CD4-positive, alpha-beta T cell treated with Interleukin-4 for 1 hour (primary cell): ENCODE measurements around the gene SEC24B.

ENCODE experiments used
- DNase-seq, 2 donors: peaks; one replicate each; pipeline ENCODE4 v3.0.0-alpha.2; 2020 to 2022

Gene SEC24B

DNA sequence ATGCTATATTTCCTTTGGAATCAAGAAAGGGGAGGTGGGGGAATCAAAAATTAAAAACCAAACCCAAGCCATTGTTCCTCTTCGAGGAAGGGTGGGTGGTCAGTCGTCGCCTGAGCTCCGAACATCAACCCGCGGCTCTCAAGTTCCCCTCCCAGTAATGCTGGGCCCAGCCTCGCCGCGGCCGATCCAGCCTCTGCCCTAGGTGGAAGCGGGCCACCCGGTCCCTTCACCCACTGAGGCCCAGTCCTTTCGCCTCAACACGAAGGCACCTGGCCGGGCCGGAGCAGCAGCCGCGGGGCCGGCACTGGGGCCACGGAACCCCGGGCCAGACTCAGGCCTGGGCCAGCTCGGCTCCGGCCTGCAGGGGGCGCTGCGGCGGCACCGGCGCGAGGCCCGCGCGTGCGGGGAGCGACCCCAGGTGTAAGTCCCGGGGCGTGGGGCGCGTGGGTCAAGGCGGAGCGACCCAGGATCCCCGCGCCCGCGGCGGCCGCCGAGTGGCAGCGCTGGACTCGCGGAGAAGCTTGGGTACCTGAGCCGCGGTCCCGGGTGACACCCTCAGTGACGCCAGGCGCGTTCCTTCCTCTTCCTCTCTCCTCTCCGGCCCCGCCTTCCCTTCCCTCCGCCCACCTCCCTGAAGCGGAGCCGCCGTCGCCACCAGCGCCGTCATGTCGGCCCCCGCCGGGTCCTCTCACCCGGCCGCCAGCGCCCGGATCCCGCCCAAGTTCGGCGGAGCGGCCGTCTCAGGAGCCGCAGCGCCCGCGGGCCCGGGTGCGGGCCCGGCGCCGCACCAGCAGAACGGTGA is at the start of gene SEC24B:
SEC24B (plus strand) TSS at position 611 of the 802 bp plus-strand sequence; CDS start at position 666, 55 bp downstream.
- DNase-seq, result peak; percentile 92 to 93

DNA sequence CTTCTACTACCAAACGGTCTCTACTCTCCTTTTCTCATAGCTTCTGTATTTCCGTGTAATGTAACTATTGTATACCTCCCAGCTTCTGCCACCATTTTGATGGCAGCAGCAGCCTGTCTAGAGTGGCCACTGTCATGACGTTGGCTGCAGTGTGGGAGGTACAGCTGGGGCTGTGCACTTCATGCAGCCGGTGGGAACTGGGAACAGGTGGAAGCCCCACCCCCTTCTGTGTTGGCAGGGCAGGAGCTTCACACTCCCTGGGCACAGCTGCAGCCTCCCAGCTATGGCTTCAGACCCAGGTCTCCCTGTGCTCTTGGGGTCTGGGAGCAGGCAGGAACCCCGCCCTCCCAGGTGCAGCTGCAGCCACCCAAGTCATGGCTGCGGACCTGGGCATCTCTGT is 49.8 kb upstream of the SEC24B start:
- DNase-seq, result no peak

DNA sequence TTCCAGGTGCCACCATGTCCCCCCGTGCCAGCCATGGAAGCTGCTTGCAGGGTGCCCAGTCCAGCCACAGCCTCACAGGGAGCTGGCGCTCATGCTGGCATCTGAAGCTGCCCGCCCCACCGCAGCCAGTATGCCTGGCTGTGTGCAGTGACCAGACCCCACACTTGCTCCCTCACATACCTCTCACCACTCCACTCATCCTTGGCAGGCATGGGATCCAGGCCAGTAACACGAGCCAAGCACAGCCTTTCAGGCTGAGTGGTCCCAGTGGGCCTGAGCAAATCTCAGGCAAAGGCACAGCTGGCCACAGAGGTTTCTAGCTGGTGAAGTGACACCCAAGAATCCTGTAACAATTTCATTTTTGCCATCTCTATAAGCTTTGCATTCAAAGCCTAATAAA is 48.4 kb upstream of the SEC24B start:
- no peak for DNase-seq

DNA sequence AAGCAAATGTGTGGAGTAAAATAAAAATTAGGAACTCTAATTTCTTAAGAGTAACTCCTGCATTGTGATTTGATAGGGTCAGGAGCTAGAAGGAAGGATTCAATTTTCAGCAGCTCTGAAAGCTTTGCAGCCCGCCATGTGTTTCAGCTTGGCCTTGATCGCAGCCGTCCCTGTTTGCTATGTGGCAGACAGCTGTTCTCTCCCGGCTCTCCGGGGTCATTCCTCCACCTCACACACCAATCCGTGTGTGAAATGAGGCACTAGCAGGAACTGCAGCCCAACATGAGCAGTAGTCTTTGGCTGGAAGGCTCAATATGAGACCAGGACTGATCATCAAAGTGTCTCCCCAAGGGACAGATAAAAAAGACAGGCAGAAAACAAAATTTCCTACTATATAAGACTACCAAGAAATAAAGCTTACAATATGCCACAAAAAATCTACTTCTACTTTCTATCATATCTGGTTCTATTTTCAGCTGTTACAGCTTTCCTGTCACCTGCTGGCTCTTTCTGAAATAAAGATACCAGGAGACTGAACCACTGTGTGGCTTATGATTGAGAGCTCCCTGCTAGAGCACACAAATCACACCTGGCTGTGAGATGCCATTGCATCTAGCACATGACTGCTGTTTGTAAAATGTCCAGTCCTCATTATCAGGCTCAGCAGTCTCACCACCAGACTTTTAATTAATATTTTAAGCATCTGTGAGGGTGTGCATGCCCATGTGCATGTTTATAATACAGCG is 44.1 kb upstream of the SEC24B start:
- DNase-seq, result no peak

DNA sequence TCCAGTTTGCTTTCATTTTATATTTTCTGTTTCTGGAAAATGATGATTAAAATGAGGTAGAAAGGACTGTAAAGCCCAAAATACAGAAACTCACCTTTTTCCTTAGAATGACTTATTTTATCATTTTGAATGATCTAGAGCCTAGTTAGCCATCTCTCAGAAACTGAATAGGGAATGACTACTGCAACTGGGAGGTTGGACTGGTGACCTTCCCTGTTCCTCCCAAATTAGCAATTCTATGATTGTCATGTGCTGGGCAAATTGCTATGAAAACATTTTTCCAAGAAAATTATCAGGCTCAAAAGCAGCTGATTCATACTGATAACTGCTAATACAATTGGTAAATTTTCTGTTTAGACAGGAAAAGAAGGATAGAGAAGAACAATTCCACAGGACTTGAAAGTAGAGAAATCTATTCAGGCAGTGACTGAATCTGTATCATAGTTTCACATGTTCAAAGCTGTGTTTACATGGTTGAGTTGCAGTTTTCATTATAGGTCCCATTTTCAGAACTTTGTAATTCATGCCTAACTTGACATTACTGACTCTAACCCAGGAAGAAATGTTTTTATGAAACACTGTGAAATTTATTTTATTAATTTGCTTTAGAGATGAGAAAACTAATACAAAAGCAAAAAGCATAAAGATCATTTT is 43.4 kb upstream of the SEC24B start:
- DNase-seq, result no peak

DNA sequence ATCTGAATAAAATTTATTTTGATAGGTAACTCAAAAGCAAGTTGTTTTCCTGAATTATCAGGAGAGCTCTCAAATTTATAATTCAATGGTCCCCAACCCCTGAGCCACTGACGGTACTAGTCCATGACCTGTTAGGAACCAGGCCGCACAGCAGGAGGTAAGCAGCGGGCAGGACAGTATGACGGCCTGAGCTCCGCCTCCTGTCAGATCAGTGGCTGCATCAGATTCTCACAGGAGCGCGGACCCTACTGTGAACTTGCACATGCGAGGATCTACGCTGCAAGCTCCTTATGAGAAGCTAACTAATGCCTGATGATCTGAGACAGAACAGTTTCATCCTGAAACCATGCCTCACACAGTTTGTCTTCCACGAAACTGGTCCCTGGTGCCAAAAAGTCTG is 37.9 kb upstream of the SEC24B start:
- no peak for DNase-seq

DNA sequence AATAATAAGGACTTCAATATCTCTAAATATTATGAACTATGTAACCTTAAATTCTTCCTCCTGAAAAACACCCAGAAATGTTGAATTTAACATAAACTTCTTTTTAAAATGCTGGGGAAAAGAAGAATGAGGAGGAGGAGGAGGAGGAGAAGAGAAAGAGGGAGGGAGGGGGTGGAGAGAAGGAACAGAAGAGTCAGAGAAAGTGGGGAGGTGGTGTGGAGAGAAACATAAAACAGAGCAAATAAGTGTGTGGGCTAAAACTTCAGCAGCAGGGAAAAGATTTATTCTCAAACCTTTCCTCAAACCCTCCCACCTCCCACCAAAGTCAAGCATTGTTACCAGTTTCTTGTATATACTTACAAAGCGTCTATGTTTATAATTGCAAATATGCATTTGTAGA is 34.7 kb upstream of the SEC24B start:
- DNase-seq, result no peak

DNA sequence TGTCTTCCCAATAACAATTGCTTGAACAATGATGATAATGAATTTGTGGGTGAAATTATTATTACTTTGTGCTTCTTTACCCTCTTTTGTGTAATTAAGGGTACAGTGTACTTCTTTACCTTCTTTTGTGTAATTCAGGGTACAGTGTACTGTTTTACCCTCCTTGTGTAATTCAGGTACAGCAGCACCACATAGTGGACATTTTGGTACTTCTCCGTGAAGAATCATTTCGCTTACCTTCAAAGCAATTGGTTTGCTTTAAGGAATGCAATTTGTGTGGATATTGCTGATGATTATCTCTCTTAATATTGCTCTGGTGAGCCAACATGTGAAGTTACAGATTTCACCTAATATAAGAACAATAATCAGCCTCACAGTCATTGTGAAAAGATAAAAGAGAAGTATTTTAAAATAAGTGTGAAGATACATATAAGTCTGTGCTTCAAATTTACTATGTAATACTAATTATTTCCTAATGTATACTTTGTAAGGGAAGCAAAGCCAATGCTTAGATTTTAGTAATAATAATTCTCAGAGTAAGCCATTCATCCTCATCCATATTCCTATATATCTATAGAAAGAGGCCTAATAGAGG is 27.2 kb upstream of the SEC24B start:
- DNase-seq, result peak in 1 of 2 donors; percentile 61

DNA sequence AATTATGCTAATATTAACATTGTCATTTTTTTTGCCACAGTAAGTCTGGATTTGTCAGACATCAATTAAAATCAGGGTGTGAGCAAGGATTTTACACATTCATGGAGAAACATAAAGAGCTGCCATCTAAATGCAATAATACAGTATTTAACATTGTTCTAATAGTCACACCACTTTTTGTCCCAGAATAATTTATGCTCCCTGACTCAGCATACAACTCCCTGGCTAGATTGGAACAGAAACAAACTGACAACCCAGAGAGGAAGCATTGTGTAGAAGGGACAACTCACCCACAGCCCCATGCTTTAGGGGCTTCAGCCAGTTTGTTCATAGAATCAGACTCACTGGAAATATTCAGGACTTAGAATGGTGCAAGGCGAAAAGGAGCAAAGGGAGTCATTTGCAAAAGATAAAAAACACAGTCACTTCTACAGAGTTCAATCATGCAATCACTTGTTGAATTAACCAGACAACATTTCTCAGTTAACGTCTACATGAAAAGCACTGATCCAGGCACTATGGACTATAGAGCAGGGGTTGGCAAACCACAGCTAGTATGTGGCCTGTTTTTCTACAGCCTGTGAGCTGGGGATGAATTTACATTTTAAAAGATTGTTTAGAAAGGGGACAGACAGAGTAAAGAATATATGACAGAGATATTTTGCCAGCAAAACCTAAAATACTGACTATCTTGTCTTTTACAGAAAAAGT is 26.4 kb upstream of the SEC24B start:
- DNase-seq, result no peak

DNA sequence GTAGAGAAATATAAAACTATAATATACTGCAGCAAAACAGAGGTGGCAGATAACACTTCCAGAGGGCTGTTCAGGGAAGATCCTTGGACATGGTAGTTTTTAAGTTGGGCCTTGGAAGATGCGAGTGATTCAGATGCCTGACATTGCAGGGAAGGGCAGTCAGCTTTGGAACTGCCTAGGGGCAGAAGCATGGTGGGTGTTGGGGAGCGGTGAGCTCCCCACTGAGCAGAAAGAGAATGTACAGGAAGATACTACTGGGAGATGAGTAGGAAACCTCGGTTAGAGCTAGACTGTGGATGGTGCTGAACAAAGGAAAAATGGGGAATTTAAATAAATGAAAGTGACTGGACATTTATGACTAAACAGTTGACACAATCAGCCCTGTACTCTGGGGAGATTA is 24.9 kb upstream of the SEC24B start:
- no peak for DNase-seq

DNA sequence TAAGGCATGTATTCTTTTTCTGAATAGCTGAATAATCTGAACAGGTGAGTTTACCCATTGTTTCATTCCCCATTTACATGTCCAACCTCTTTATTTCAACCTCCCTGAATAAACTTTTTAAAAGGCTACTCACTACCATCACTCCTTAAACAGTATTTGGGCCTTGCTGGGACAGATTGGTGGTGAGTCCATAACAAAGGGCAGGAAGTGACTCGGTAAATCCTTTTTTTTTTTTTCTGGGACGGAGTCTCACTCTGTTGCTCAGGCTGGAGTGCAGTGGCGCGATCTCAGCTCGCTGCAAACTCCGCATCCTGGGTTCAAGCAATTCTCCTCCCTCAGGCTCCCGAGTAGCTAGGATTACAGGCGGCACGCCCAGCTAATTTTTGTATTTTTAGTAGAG is 23.4 kb upstream of the SEC24B start:
- DNase-seq, result no peak

DNA sequence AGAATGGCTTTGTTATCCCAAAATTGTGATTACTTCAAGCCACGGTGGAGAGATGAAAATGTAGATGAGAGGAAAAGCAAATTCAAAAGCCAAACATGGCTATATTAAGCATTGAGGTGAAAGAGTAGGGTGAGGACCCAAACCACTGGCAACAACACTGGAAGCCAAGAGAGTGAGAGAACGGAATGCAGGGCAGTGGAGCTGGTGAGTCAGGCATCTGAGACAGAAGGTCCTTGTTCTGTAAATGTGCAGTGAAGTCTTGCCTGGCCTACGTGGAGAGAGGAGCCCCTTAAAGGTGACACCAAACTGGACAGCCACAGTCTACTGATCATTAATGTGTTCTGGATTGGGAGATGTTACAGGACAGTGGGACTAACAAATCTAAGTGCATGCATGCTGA is 22.8 kb upstream of the SEC24B start:
- DNase-seq, result no peak

DNA sequence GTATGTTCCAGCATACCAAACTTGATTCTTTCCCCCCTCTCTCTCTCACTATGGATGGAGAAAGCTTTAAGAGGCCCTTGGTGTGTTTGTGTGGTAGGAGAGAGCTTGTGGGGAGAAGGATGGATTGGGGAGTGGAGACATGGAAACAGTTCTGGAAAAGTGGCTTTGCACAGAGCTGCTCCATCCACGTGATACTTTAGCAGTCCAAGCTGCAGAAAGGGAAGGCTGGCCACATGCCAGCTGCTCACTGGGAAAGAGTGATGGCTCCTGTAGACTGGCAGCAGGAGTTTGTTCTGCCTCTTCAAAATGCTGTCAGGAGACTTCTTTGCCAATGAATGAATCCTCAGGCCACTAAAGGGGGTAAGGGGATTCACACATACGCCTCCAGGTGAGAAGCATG is 21.7 kb upstream of the SEC24B start:
- no peak for DNase-seq

DNA sequence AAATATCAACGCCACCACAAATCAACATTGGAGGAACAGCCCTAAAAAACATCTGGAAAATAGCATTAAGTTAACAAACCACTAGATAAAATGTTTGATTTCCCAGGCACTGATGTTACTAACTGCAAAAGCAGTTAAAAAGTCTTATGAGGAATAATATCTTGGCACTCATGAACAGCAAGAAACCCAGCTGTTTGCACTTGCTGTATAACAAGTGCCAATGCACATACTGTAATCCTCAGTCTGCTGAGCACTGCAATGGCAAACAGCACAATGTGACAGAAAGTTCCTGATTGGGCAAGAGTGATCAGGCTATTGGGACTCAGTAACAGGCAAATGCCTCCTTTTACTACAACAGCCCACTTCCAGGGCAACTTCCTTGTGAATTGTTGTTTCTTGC is 20.8 kb upstream of the SEC24B start:
- no peak for DNase-seq

DNA sequence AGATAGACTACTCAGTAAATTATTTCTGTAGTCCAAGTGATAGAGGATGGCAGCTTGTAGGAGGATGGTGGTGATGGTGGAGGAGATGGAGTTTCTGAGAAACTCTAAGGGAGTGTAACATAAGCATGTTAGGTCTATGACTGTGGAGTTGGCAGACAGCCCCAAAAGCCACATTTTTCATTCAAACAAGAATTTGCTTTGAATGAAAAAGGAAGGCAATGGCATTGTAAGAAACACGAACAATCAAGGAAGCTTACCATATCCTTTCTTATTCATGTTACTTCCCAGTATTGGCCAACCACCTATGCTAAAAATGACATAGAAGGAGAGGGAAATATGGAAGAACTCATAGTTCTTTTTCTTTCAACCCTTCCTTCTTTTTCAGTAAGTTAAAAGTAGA is 18.7 kb upstream of the SEC24B start:
- DNase-seq, result no peak

DNA sequence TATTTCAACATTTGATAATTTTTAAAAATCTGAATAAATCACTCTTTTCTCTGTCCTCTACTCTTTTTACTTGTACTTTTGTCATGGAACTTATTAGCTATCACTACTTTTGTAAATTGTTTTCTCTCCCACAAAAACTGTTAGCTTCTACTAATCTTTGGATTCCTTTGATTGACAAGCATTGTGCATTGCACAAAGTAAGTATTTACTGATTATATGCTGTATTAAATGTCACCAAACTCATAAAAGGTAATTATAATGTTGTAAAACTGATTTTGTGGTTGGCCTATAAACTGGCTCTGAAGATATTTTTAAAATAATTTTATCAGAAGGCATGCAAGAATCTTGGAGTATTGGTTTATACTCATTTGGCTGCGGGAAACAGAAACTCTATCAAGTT is 15.0 kb upstream of the SEC24B start:
- no peak for DNase-seq

DNA sequence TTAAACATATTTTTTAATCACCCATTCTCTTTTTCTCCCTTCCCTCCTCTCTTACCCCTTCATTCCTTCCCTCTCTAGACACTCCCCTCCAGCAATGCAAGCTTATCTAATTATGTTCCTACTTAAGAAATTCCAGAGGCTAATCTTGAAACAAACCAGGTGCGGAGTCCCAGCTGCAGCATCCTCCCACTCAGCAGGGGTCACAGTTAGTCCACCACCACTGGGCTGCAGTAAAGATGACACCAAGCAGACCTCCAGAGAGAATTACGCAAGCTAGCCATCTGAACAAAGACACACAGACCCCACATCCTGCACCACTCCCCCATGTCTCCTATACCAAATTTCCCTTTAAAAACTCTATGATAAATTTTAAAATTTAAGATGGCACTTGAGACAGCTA is 13.9 kb upstream of the SEC24B start:
- DNase-seq, result no peak

DNA sequence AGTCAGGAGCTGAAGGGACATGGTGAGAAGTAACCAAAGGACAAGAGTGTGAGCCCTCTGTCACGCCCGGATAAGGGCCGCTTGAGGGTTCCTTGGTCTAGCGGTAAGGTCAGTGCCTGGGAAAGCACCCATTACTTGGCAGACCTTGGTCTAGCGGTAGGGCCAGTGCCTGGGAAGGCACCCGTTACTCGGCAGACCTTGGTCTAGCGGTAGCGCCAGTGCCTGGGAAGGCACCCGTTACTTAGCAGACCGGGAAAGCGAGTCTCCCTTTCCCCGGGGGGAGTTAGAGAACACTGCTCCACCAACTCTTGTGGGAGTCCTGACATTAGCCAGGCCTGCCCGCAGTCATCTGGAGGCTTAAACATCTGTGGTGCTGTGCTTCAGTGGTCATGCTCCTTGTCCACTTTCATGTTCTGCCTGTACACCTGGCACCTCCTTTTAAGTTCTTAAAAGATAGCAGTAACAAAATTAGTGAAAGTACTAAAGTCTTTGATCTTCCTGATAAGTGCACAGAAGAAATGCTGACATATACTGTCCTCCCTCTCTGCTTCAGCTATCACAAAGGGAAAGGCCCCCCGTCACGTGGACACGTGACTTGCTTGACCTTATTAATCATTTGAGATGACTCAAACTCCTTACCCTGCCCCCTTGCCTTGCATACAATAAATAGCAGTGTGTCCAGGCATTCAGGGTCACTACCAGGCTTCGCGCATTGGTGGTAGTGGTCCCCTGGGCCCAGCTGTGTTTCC is 9.3 kb upstream of the SEC24B start:
- DNase-seq, result no peak

DNA sequence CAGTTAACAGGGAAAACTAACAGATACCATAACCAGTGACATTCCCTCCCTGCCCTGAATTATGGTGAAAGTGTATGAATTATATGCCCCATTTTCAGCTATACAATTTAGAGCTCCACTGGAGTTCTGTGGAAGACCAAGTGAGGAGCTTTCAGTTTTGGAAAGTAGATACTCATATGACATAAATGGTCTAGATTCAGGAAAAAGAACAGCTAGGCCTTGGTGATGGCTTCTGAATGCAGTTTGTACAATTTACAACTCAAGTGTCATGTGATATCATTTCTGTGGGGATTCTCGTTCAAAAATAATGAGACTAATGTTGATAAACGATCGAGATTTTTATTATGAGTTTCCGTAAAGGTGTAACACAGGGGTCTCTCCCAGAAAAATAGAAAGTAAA is 8.2 kb upstream of the SEC24B start:
- DNase-seq, result no peak

DNA sequence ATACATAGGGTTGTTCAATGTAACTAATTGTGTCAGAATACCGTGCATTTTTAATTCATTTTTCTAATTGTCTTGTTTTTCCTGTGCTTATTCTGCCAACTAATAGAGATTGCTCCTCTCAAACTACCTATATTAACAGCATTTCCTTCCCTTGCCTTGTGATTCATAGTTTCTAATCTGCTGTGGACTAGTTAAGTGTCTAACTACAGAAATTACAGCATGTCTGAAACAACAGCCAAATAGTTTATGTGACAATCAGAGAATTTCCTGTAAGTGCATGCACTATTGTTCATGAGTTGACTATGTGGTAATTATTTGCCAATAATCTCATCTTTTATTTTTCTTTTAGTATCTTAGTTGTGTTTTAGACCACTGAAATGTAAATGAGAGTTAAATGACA is 4.1 kb upstream of the SEC24B start:
- no peak for DNase-seq

DNA sequence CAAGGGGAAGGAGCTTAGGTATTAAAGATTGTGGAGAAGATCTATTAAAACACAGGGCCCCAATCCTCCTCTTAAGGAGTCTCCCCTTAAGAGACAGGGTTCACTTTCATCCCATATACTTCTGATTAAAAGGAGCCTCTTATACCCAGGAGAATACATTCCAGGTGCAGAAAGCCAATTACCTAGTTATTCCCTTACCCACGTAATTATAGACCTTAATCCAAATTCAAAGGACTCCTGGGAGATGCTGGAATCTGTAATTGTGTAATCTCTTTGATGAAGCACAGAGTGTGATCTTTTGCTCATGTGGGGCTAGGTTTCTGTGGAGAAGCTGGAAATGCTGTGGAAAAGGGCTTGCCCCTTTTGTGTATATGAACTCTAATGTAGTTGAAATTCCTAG is 1.4 kb upstream of the SEC24B start:
- DNase-seq, result no peak

DNA sequence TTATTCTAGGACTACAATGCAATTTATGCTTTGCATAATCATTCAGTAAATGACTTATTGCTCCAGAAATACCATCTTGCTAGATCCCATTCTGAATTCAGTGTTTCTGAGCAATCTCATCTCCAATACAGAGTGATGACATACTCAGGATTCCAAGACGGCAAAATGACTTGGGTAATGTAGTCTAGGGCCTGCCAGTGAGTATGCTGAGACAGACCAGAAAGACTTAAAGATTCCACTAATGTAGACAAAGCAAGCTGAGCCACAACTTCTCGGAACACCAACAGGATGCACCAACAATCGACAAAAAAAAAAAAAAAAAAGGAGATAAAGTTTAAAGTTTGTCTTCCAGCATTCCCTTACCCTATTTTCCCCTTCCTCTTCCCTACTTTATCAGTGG is 919 bp upstream of the SEC24B start:
- DNase-seq, result no peak
